Kidney tubule cell (primary cell): ENCODE results near the gene ZER1.
"Not testable (repeated sequence)": the region's sequence is repeated elsewhere in the genome, so short reads cannot be mapped to it uniquely, and the experiment has no call there.

Experiments
- DNase-seq: peaks from one replicate; pipeline ENCODE4 v3.0.0-alpha.2; 2018; ENCODE audit warnings: low spot score

Gene ZER1

DNA sequence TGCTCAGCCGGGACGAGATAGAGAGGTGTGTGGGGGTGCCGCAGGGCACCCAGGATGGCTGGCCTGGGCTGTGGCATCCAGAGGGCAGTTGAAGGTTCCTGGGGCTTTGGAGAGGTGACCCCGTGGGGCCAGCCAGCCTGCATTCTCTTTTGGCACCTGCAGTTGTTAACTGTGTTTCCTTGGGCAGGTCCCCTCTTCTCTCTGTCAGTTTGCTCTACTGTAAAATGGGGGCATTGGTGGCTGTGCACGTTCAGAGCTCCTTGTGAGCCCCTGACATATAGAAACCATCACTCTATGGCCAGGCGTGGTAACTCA lies 56.3 kb downstream of the ZER1 start:
- no peak for DNase-seq

DNA sequence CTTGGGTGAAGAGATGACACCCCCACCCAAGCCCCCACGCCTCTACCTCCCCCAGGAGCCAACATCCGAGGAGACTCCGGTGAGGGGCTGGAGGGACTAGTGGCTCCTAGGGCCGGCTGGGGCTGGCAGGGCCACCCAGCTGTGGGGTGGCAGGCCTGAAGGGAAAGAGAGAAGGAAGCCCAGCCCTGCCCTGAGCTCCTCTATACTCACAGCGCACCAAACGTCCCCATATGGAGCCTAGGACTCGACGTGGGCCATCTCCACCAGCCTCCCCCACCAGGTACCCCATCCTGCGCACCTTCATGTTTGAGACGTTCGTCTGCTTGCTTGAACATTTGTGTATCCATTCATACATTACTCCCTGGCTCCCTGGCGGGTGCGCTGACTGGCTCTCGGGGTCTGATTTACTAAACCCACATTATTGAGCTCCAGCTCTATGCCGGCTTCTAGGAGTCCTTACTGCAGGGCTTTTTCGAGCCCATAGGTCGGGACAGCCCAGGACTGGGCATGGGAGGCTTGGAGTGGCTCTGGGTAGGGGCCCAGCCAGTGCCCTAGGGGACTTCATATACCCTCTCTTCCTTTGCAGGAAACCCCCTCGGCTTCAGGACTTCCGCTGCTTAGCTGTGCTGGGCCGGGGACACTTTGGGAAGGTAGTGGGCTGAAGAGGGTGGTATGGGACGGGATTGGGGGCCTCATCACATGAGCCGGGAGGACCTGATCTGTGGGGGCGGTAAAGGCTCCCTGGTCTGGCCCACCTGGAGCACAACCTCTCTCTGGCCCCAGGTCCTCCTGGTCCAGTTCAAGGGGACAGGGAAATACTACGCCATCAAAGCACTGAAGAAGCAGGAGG lies 56.9 kb downstream of the ZER1 start:
- DNase-seq = no peak

DNA sequence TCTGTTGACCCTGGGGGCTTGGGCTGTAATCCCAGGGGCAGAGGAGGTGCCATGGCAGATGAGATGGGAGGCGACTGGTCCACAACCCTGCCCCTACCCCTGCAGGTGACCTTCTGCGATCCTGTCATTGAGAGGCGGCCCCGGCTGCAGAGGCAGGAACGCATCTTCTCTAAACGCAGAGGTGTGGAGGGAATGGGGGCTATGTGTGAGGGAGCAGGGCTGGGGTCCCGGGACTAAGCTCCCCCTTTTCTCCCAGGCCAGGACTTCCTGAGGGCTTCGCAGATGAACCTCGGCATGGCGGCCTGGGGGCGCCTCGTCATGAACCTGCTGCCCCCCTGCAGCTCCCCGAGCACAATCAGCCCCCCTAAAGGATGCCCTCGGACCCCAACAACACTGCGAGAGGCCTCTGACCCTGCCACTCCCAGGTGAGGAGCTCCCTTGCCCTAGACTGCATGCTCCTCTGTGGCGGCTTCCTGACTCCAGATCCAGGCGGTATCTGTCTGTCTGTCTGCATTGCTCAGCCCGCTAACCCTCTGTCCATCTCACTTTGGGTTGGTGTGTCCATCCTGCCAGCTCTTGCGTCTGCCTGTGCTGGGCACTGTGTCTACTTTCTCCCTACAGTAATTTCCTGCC lies 57.7 kb downstream of the ZER1 start:
- DNase-seq = no peak

DNA sequence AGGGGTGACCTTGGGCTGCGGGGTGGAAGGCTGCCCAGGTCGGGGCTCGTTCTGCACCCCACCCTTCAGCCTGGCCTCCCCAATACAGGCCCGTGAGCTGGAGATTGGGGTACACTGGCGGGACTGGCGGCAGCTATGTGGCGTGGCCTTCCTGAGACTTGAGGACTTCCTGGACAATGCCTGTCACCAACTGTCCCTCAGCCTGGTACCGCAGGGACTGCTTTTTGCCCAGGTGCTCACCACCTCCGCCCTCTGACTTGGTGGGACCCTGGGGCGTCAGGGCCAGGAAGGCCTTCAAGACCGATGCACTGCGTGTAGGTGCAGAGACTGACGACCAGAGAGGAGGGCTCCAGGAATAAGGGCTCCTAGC lies 58.3 kb downstream of the ZER1 start:
- no peak for DNase-seq

DNA sequence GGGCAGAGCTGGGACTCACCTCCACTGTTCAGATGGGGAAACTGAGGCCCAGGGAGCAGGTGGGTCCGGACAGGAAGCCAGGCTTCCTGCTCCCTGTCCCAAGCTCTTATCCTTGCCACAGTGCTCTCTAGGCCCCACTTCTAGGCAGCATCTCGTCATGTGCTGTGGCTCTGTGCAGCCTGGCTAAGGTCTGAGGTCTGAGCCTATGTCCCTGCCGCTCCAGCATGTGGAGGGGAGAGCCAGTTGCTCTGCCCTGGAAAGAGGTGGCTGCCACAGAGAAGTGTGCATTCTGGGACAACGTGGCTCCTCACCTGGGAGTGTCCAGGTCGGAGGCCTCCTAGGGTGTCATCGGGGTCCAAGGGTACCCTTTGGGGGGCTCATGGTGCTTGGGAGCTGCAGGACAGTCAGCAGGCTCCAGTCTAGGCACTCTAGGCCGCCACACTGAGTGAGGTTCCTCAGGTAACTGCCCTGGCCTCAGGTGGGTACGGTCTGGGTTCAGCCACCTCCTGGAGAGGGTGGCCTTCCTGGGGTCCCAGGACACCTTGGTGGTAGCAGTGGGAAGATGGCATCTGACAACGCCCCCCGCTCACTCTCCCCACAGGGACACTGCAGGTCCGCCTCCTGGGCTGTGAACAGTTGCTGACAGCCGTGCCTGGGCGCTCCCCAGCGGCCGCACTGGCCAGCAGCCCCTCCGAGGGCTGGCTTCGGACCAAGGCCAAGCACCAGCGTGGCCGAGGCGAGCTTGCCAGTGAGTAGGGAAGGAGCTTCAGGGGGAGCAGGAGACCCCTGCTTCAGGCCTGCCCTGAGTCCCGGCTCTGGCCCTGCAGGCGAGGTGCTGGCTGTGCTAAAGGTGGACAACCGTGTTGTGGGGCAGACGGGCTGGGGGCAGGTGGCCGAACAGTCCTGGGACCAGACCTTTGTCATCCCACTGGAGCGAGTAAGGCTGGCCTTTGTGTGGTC lies 59.0 kb downstream of the ZER1 start:
- DNase-seq = no peak

DNA sequence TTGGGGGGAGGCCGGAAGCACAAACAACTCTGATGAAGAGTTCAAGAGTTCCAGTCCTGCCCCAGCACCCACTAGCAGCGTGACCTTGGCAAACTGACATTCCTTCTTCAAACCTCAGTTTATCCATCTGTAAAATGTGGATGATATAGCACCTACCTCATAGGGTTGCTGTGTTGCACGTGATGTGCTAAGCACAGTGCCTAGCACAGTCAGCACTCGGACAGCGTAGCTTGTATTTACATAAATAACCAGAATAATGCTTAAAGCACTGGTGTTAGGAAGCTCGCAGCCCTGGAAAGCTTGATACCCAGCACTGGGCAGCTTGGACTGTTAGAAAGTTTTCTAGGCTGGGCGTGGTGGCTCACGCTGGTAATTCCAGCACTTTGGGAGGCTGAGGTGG lies 64.3 kb downstream of the ZER1 start:
- DNase-seq = no peak

DNA sequence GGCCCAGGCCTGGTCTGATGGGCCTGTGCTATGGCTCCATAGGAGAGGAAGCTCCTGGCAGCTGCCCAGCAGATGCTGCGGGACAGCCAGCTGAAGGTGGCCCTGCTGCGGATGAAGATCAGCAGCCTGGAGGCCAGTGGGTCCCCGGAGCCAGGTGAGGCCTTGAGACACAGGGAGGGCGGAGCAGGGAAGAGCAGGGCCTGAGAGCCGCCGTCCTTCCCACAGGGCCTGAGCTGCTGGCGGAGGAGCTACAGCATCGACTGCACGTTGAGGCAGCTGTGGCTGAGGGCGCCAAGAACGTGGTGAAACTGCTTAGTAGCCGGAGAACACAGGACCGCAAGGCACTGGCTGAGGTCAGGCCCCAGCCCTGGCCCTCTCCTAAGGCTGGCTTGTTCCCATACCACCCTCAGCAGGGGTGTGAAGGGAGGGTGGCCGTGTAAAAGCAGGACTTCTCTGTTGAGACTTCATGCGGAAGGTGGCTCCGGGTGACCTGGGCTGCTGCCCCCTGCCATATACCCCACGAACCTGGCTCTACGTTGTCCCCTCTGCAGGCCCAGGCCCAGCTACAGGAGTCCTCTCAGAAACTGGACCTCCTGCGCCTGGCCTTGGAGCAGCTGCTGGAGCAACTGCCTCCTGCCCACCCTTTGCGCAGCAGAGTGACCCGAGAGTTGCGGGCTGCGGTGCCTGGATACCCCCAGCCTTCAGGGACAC lies 64.9 kb downstream of the ZER1 start:
- no peak for DNase-seq

DNA sequence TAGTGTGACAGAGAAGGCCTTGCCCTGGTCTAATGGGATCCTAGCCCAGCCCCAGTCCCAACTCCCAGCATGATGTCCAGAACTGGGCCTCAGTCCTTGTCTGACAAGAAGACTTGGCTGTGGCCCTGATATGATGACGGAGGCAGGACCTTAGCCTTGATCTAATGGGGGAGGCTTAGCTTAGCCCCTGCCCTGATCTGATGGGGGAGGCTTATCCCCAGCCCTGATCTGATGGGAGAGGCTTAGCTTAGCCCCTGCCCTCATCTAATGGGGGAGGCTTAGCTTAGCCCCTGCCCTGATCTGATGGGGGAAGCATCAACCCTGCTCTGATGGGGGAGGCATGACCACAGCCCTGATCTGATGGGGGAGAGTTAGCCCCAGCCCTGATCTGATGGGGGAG lies 65.7 kb downstream of the ZER1 start:
- no peak for DNase-seq

DNA sequence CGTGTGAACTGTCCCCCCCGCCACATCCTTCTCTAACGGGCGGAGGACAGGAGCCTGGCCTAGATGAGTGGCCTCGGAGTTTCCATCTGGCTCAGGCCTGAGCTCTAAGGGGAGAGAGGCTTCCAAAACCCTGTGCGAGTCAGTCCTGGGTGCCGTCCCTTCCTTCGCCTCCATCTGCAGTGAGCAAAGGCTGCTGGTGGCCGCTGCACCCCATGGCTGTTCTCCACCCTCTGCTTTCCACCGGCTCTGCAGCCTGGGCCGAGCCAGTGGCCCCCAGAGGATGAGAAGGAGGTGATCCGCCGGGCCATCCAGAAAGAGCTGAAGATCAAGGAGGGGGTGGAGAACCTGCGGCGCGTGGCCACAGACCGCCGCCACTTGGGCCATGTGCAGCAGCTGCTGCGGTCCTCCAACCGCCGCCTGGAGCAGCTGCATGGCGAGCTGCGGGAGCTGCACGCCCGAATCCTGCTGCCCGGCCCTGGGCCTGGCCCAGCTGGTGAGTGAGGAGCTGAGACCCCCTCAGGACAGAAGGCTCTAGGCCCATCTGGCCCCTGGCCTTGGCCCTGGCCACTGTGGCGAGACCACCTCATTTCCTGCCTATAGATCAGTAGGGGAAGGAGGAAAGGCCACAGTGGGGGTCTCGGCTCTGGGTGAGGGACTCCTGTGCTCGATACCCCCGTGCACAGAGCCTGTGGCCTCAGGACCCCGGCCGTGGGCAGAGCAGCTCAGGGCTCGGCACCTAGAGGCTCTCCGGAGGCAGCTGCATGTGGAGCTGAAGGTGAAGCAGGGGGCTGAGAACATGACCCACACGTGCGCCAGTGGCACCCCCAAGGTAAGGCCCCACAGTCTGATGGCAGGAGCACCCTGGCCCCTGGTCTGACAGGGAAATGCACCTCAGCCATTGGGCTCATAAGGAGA lies 66.4 kb downstream of the ZER1 start:
- DNase-seq = no peak

DNA sequence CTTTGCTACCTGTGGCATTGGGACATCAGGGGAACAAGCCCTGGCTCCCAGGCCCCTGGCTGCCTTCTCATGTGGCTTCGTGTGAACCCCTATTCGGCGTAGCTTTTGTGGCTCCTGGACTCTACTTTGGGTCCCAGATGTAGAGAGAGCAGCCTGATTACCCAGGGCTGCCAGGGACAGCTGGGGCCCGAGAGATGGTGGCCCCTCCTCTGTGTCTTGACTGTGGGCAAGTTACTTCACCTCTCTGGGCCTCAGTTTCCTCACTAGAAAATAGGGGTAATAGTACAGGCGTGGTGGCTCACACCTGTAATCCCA lies 67.4 kb downstream of the ZER1 start:
- DNase-seq = no peak

DNA sequence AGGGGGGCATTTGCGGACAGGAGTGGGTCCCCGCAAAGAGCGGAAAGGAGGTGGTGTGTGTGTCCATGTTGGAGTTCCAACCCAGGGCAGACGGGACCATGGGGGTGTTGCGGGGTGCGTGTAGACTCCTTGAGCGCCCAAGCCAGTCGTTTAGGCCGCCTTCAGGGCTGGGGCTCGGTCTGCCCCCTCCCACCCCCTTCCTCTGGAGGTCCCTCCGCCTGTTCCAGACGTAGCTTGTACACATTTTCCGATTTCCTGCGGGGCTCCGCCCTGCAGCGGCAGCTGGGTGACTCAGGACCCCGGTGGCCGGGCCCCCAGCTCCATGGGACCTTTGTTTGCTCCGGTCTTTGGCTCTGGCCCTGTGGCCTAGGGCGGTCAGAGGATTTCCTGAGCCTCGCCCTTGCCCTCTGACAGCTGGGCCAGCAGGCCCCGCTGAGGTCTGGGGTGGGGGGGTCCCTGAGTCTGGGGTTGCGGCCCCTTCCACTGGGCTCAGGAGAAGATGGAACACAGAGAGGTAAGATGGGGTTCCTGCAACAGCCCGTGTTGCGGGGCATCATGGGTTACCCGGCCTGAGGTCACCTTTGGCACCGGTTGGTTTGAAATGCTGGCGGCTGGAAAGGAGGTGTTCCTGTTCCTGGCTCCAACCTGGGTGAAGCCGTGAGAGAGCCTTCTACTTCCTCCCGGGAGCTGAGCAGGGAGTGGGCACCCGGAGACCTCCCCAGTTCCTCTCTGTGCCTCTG lies 67.9 kb downstream of the ZER1 start:
- no peak for DNase-seq

DNA sequence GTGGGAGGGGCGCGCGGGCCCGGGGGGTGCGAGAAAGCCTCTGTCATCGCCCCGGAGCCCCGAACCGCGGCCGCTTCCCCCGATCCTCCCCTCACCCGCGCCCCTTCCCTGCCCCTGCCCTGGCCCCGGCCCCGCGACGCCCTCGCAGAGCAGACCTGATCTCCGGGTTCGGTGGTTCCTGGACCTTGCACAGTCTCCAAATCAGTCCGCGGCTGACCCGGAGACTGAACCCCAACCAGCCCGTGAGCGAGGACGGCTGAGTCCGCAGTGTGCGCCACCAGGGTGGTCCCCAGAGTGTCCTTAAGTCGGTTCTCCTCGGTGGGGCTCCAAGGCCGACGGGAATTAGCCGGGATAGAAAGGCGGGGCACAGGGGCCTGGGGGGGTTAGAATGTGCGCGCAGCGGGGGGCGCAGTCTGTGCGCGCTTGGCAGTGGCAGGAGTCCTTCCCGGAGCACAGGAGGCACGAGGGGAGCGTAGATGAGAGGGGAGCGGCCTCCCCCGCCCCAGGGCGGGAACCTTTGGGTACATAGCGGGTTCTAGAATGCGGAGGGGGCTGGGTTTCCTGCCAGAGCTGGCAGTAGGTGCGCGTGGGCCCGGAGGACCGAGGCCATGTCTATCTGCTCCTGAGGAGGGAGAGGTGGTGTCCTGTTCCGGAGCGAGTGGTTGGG lies 68.6 kb downstream of the ZER1 start:
- DNase-seq = peak; percentile 29

DNA sequence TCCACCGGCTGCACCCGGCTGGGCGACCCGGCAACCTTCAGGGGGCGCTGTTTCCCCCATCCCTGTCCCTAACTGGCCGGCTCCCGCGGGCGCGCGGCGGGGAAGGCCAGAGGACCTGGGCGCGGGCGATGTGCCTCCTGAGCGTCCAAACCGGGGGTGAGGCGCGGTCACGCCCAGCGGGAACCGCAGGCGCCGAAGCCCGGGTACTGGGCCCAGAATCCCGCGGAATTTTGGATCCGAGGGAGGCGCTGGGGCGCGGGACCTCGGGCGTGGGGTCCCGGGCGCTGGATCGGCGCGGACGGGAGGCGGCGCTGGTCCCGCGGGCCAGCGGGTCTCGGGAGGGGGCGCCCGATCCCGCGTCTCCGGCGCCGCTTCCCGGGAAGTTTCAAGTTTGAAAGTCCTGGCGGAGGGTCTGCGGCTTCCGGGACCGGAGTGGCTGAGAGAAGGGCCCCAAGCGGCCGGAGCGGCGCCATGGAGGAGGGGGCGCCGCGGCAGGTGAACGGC lies 69.2 kb downstream of the ZER1 start, which contains the start of gene PKN3:
TSS of gene PKN3 (plus strand) at position 59 of the 504 bp plus-strand sequence. CDS start at position 472, 413 bp downstream.
- DNase-seq = peak; percentile 86

DNA sequence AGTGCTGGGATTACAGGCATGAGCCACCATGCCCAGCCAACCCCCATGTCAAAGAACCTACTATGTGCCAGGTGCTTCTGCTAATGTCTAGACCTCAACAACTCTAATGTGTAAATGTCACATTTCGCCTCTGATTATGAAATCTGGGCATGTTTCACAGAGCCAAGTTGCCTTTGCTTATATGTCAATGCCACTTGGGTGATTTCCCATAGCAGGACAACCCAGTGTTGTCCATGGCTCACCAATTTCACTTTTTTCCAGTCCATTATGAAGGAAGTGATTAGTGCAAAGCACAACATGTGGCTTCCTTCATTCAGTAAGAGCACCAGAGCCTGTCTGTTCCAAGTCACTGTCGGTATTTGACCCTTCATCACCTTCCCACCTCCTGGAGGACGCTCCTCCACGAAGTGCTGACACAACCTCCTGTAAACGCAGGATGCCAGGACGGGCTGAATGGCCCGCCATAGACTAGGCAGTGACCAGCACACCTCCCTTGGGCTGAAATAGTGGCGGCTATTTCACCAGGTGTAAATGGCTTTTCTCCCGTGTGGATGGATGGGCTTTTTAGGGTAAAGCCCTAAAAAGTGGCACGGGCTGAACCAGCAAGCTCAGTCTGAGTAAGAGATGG lies 70.4 kb downstream of the ZER1 start:
- peak; percentile 51 for DNase-seq

DNA sequence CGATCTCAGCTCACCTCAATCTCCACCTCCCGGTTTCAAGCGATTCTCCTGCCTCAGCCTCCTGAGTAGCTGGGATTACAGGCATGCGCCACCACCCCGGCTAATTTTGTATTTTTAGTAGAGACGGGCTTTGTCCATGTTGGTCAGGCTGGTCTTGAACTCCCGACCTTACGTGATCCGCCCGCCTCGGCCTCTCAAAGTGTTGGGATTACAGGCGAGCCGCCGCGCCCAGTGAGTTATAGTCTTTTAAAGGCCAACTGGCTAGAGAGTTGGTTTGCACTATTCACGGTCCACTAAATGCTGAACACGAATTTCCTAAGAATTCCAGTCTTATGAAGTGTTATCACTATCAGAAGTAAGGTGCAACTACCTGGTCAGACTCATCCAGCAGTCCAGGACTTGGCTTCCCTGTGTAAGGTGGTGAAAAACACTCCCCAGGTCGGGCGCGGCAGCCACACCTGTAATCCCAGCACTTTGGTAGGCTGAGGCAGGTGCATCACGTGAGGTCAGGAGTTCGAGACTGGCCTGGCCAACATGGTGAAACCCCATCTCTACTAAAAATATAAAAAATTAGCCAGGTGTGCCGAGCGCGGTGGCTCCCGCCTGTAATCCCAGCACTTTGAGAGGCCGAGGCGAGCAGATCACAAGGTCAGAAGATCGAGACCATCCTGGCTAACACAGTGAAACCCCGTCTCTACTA lies 72.5 kb downstream of the ZER1 start:
- not testable (repeated sequence) for DNase-seq

DNA sequence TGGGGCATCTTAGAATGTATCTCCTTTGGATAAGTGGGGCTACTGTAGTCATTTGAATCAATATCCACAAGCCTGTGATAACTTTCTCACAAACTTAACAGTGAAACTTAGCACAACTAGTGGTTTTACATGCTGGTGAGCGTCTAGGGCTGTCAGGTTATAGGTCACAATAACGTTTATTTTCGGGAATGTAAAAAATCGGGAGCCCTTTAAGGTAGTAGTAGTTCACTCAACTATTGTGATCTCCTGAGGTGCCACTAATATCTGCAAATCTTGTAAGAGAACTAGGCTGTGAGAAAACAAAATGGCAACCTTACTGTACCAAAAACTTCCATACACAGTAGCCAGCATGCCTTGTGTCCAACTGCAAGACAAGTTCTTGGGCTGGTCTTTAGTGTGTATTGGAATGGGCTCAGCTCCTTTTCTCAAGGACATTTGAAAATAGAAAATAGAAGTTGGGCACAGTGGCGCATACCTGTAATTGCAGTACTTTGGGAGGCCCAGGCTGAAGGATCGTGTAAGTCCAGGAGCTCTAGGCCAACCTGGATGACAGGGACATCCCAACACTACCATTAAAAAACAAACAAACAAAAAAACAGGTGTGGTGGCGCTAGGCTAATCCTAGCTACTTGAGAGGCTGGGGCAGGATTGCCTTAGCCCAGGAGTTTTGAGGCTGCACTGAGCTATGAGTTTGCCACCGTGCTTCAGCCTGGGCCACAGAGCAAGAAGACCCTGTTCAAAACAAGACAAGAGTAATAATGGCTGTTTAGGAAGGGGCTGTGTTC lies 74.6 kb downstream of the ZER1 start:
- no peak for DNase-seq

DNA sequence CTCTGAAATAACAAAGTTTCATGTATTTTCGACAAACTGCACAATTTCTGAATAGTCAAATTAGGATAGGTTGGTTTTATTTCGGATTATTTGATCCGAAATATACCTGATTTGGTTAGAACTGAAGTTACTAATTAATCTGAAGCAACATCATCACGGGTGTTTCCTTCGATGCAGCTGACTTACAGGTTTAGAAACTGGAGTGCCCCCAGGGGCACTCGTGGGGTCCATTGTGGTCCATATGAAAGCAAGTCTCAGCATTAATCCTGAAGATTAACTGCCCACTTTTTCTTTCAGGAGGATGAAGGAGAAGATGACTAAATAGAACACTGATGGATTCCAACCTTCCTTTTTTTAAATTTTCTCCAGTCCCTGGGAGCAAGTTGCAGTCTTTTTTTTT lies 77.4 kb downstream of the ZER1 start:
- no peak for DNase-seq

DNA sequence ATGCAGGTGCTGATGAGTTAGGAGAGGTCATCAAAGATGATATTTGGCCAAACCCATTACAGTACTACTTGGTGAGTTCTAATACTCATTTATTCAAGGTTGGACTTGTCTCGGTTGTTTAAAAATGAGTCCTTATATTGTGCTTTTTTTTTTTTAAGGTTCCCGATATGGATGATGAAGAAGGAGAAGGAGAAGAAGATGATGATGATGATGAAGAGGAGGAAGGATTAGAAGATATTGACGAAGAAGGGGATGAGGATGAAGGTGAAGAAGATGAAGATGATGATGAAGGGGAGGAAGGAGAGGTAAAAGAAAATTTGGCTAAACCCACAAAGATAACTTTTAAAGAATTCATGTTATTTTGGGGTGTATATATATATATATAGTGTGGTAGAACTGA lies 78.0 kb downstream of the ZER1 start:
- not testable (repeated sequence) for DNase-seq
